NCI-H446 treated with DMSO at 0.1 percent for 48 hours (cell line): ENCODE data around the gene KCNMA1.
A peak's percentile ranks its signal among the peaks of the same experiment; 100 is the strongest.
"Not testable (repeated sequence)": the region's sequence is repeated elsewhere in the genome, so short reads cannot be mapped to it uniquely, and the experiment has no call there.

Experiments used
- DNase-seq: peaks from one replicate; lab custom pipeline; 2025; lab: John Stamatoyannopoulos, UW

KCNMA1 gene

GRCh38 chr10:77417359-77417758 lies 220.2 kb downstream of the KCNMA1 start:
- DNase-seq, result peak; percentile 95

- DNase-seq, result no peak
These were observed 221.1 kb downstream of the KCNMA1 start for GRCh38 chr10:77416311-77417135.

GRCh38 chr10:77415313-77415960 lies 222.2 kb downstream of the KCNMA1 start:
- peak; percentile 23 for DNase-seq

GRCh38 chr10:77413231-77413630 lies 224.4 kb downstream of the KCNMA1 start:
- no peak for DNase-seq

GRCh38 chr10:77412573-77413133 lies 225.0 kb downstream of the KCNMA1 start:
- DNase-seq, result not testable (repeated sequence)

GRCh38 chr10:77411805-77412204 lies 225.8 kb downstream of the KCNMA1 start:
- no peak for DNase-seq

GRCh38 chr10:77410523-77410922 lies 227.1 kb downstream of the KCNMA1 start:
- no peak for DNase-seq

GRCh38 chr10:77409697-77410471 lies 227.7 kb downstream of the KCNMA1 start:
- DNase-seq, result no peak

GRCh38 chr10:77408259-77408658 lies 229.3 kb downstream of the KCNMA1 start:
- no peak for DNase-seq

GRCh38 chr10:77406764-77407430 lies 230.7 kb downstream of the KCNMA1 start:
- no peak for DNase-seq

GRCh38 chr10:77405771-77406241 lies 231.8 kb downstream of the KCNMA1 start:
- DNase-seq, result peak; percentile 57

GRCh38 chr10:77404810-77405209 lies 232.8 kb downstream of the KCNMA1 start:
- DNase-seq, result no peak

- DNase-seq, result no peak
These were observed 233.8 kb downstream of the KCNMA1 start for GRCh38 chr10:77403761-77404160.

GRCh38 chr10:77401683-77402082 lies 235.9 kb downstream of the KCNMA1 start:
- DNase-seq, result no peak

GRCh38 chr10:77400033-77400432 lies 237.6 kb downstream of the KCNMA1 start:
- DNase-seq, result no peak

GRCh38 chr10:77398986-77399755 lies 238.4 kb downstream of the KCNMA1 start:
- DNase-seq, result no peak

- DNase-seq, result no peak
These were observed 239.1 kb downstream of the KCNMA1 start for GRCh38 chr10:77398558-77398957.

- no peak for DNase-seq
These were observed 240.5 kb downstream of the KCNMA1 start for GRCh38 chr10:77397103-77397502.

- DNase-seq, result no peak
These were observed 241.3 kb downstream of the KCNMA1 start for GRCh38 chr10:77396290-77396689.

- DNase-seq, result no peak
These were observed 243.6 kb downstream of the KCNMA1 start for GRCh38 chr10:77393821-77394501.
